HG03064 (cell line): Measurements from ENCODE around the gene PDK4.

Source experiments
- ATAC-seq: cut with Tn5 transposase; IDR thresholded peaks from one replicate; pipeline ENCODE4 v1.9.1; 2021; ENCODE audit warnings: low read depth; ENCODE audit not compliant: unreplicated experiment

PDK4 gene

GRCh38 chr7:95596198-95597063 lies at the start of gene PDK4:
Gene PDK4 (minus strand): TSS chr7:95596516. CDS start chr7:95596293, 223 bp downstream.
- no peak for ATAC-seq

GRCh38 chr7:95642173-95642572 lies 45.9 kb upstream of the PDK4 start:
- ATAC-seq, result no peak

GRCh38 chr7:95636140-95636940 lies 40.0 kb upstream of the PDK4 start:
- no peak for ATAC-seq

DNA sequence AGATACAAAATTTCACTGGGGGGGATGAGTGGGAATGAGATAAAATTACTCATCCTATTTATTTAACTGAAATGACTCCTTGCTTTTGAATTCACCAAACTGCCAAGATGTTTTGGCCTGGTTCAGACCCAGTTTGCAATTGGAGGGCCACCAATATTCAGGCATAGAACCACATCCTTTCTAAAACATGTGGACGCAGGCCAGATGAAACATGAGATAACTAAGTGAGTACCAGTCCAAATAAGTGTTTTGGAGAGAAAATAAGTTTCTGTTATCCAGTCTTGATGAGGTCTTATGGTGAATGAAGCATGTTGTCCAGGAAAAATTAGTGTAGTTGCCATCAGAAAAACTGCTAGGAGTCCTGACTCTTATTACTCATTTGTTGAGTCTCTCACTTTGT lies 36.3 kb upstream of the PDK4 start:
- no peak for ATAC-seq

DNA sequence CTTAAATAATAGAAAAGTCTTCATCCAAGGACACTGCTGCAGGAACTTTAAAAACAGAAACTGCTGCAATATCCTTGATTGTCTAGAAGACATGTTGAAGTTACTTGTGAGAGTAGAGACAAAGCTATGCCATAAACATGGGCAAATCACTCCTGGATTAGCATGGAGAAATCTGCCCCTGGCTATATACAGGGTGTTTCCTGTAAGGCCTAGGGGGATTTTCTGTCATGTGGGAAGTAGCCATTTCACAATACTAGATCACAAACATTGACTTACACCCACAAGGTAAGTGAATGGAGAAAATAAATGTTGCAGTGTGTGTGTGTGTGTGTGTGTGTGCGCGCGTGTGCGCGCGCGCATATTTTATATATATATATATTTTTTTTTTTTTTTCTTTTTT lies 35.2 kb upstream of the PDK4 start:
- no peak for ATAC-seq

- ATAC-seq, result no peak
Observed at GRCh38 chr7:95630702-95631458, 34.6 kb upstream of the PDK4 start.

- ATAC-seq, result no peak
Observed at GRCh38 chr7:95628831-95629439, 32.6 kb upstream of the PDK4 start.

GRCh38 chr7:95623788-95624187 lies 27.5 kb upstream of the PDK4 start:
- no peak for ATAC-seq

DNA sequence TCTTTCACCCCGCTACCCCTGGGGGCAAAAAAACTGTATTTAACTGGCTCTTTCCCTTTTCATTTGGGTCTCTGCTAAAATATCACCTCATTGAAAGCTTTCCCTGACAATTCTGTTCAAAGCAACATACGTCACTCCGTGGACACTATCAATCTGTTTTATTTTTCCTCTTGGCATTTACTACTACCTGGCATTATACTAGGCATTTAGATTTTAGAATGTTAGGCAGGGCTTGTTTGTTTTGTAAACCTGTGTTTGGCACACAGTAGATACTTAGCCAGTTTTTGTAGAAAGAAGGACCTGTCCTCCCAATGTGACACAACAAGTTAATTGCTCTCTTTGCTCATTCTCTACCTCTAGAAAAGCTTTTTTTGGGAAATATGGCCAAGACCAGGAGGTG lies 26.5 kb upstream of the PDK4 start:
- no peak for ATAC-seq

DNA sequence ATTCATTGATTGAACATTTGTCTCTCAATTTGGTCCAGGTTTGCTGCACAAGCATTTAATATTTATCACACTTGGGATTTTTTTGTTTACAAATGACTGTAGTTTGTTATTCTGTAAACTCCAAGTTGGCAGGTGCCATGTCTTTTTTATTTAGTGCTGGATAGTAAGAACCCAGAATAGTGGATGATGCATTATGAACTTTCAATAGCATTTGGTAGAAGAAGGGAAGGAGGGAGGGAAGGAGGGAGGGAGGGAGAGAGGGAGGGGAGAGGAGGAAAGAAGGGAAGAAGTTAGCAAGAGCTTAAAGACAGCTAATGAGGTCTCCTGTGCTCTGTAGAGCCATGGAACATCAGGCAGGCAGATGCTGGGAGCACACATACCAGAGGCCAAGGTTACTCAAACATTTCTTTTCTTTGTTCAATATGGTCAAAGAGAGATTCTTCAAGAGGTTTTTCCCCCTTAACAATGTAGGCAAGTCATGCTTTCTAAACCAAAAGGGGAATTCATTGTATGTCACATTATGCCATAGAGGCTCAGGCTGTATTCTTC lies 25.8 kb upstream of the PDK4 start:
- no peak for ATAC-seq

GRCh38 chr7:95621404-95621803 lies 25.1 kb upstream of the PDK4 start:
- ATAC-seq, result no peak

GRCh38 chr7:95620631-95621030 lies 24.3 kb upstream of the PDK4 start:
- no peak for ATAC-seq

DNA sequence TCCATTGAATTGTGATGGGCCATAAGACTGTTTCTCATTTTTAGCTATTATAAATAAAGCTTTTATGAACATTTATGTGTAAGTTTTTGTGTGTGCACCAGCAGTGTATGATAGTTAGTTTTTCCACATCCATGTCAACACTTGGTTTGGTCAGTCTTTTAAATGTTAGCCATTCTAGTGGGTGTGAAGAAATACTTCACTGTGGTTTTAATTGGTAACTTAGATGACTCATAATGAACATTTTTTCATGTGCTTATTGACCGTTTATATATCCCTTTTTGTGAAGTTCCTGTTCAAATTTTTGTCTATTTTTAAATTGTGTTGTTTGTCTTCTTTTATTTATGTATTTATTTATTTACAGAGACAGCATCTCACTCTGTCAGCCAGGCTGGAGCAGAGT lies 23.6 kb upstream of the PDK4 start:
- ATAC-seq, result no peak

- no peak for ATAC-seq
Observed at GRCh38 chr7:95619517-95619916, 23.2 kb upstream of the PDK4 start.

DNA sequence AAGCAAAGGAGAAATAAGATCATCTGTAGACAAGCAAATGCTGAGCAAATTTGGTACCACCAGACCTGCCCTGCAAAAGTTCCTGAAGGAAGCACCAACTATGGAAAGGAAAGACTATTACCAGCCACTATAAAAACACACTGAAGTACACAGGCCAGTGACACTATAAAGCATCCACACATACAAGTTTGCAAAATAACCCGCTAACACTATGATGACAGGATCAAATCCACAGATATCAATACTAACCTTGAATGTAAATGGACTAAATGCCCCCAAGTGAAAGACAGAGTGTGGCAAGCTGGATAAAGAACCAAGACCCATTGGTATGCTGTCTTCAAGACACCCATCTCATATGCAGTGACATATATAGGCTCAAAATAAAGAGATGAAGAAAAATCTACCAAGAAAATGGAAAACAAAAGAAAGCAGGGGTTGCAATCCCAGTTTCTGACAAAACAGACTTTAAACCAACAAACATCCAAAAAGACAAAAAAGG lies 18.2 kb upstream of the PDK4 start:
- ATAC-seq, result no peak

DNA sequence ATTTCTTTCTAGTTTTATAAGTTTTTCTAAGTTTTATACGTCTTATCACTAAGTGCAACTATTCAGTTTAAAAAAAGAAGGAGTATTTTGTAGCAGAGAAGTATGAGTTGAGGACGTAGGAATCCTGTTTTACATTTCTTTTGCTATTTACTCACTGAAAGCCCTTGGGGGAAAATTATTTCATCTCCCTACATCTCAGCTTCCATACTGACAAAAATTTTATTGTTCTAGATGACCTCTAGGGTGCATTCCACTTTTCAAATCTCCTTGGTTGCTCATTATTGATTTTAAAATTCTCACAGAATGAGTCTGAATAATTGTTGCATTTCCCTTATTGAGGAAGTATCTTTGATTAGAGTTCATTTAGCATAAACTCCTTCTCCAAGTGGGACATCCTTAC lies 14.9 kb upstream of the PDK4 start:
- ATAC-seq, result no peak

- no peak for ATAC-seq
Observed at GRCh38 chr7:95609277-95609971, 13.1 kb upstream of the PDK4 start.

DNA sequence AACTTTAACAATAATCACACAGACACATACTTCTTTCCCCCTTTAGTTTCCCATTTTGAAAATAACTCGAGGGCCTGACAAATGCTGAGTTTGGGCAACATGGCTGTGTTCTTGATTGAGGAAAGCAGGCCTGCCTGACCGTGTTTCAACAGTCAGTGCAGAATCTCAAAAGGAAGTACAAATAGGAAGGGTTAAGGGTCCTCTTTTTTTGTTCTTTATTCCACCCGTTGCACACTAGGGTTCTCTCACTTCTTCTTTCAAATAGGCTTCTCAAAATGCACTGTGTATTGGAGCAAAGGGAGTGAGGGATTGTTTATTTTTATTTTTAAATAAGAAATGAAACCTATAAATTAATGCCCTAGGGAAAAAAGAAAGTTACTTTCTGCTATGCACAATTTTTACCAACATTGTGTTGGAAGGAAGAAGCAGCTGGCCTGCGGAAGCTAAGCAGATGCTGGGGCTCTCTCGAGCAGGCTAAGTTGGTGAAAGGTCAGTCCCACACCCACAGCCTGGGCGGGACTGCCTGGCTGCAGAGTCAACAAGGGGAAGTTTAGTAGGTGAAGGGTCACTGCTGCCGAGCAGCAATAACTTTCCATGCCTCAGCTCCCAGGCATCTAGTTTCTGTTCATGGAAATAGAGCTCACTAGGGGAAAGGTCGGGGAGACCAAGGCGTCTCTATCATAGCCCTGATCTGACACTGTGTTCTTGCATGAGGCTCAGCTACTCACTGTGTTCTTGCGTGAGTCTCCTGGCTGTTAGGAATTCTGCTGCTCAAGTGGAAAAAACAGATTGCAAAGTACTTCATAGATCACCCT lies 12.2 kb upstream of the PDK4 start:
- ATAC-seq, result peak; percentile 99

- no peak for ATAC-seq
Observed at GRCh38 chr7:95607561-95607960, 11.2 kb upstream of the PDK4 start.
